Esophagus (tissue), 2 donors: ENCODE results near the gene TNS1. TPM values are rescaled to one million over a fixed set of nuclear protein-coding genes. Genes with fewer than 3 reads are reported as not detected.

Source experiments
- H3K27ac ChIP-seq, 2 donors: one replicate each; pipeline ENCODE4 v1.5.1; 2013; ENCODE audit warnings: low read depth in 2 of 2, mild to moderate bottlenecking in 2 of 2, inconsistent platforms in 1 of 2, low read length in 1 of 2, moderate library complexity in 1 of 2
- H3K27me3 ChIP-seq, 2 donors: one replicate each; pipeline ENCODE4 v1.6.1; 2013; ENCODE audit warnings: low read length in 2 of 2, control low read depth in 1 of 2, mild to moderate bottlenecking in 1 of 2; ENCODE audit not compliant: insufficient read depth in 2 of 2, control insufficient read depth in 1 of 2
- H3K36me3 ChIP-seq, 2 donors: one replicate each; pipeline ENCODE4 v1.6.1; 2013; ENCODE audit warnings: low read length in 1 of 2; ENCODE audit not compliant: control insufficient read depth in 2 of 2, insufficient read depth in 2 of 2
- H3K4me1 ChIP-seq, 2 donors: one replicate each; pipeline ENCODE4 v1.6.1; 2013; ENCODE audit warnings: low read length in 1 of 2; ENCODE audit not compliant: control insufficient read depth in 2 of 2, insufficient read depth in 2 of 2
- H3K4me3 ChIP-seq, 2 donors: one replicate each; pipeline ENCODE4 v1.5.1; 2013; ENCODE audit warnings: low read length in 2 of 2, mild to moderate bottlenecking in 2 of 2, low read depth in 1 of 2, moderate library complexity in 1 of 2
- H3K9me3 ChIP-seq, 2 donors: one replicate each; pipeline ENCODE4 v1.6.1; 2013; ENCODE audit warnings: mild to moderate bottlenecking in 2 of 2, low read depth in 1 of 2, low read length in 1 of 2, moderate library complexity in 1 of 2; ENCODE audit not compliant: control insufficient read depth in 2 of 2, insufficient read depth in 1 of 2
- WGBS, 2 donors: extraction: QIAGEN DNeasy Blood & Tissue Kit; methylation state at CpG; one replicate each; pipeline ENCODE4 v1.1.7; 2013; 5-methylcytosine and 5-hydroxymethylcytosine counted together
- polyA plus RNA-seq, 2 donors: library from polyadenylated mRNA; stranded (reverse); fragments of 200-250 nt; gene quantifications; one replicate each; pipeline ENCODE4 v1.2.3, GENCODE V29; 2013
- donor health status: healthy with polysubstance abuse.
- donor health status: Bipolar disorder and iron deficiency.

The TNS1 gene
- polyA plus RNA-seq, 2 donors = 28.3 to 39.0 TPM

DNA sequence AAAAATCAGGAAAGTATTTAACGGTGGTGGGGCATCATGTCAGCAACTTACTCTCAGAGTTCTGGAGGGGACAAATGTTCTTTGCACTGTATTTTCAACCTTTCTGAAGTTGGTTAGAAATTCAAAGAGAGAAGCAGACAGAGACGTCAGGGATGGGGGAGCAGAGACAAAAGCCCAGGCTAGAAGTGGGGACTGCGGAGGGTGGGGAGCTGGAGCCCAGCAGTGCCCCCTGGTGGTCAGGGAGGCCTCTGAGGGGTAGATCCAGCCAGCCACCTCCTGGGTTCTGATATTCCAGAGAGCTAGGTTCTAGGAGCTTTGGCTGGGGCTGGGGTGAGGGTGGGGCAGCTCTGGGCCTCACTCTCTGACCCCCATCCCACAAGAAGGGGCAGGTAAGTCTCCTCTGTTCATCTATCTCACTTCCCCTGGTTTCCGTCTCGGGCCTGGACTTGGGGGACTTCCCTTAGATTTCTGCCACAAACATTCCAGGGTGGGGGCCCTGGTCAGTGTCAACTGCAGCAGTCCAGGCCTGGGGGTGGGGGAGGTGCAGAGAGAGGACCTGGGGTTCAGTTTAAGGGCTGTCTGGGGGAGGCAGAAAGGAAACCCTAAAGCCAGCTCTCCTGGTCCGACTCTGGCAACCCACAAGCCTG lies 8.9 kb downstream of the TNS1 start:
- Histone ChIP-seq H3K9me3 (no peaks in the 10 kb centered on the region), H3K27ac (peak overlapping the region; percentile 13 to 36), H3K36me3 (peaks cover 0 to 5% of the 10 kb centered on the region in 2 donors), H3K27me3 (no peaks in the 10 kb centered on the region), H3K4me3 (no peak overlapping the region), H3K4me1 (peaks cover 7 to 39% of the 10 kb centered on the region in 2 donors)
- 50 to 54% methylated on average over 6 of the region's 6 CpGs for WGBS, 2 donors

DNA sequence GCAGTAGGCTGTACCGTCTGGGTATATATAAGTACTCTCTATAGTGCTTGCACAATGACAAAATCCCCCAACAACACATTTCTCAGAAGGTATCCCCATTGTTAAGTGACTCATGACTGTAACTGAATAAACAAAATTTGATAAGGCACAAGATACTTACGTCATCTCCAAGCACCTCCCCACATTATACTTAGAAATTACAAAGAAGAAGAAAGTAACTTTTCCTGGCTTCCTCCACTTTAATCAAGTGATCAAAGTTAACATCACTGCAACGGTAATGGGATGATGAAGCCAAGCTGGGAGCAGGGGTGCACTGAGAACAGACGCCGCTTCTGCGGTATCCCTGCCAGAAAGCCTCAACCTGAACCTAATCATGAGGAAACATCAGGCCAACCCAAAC lies 9.7 kb downstream of the TNS1 start:
- no peaks in the 10 kb centered on the region for H3K27me3 ChIP-seq
- H3K9me3 ChIP-seq = no peaks in the 10 kb centered on the region
- WGBS, 2 donors = 51 to 58% methylated on average over 6 of the region's 6 CpGs
- peaks cover 9 to 46% of the 10 kb centered on the region in 2 donors for H3K4me1 ChIP-seq
- no peak overlapping the region for H3K27ac ChIP-seq
- no peak overlapping the region for H3K4me3 ChIP-seq
- peaks cover 0 to 5% of the 10 kb centered on the region in 2 donors for H3K36me3 ChIP-seq

DNA sequence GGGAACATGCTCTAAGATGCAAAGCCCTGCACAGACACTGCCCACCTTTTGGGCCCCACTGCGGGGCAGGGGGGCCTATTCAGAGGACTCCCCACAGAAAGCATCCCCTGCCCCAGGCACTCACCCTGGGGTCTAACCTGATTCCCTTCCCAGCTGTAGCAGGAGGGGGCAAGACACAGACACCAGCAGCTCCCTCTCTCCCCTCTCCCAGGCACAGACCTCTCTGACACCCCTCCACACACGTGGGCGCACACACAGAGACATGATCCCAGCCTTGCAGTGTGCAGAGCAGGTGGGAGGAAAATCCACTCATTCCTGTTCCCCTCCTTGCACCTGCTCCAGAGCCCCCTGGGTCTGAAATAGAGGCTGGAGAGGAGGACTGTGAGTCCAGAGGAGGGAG lies 10.7 kb downstream of the TNS1 start:
- no peak overlapping the region for H3K4me3 ChIP-seq
- no peaks in the 10 kb centered on the region for H3K9me3 ChIP-seq
- peaks cover 9 to 49% of the 10 kb centered on the region in 2 donors for H3K4me1 ChIP-seq
- peaks cover 0 to 5% of the 10 kb centered on the region in 2 donors for H3K36me3 ChIP-seq
- no peak overlapping the region for H3K27ac ChIP-seq
- WGBS, 2 donors = 79 to 88% methylated on average over 3 of the region's 3 CpGs
- H3K27me3 ChIP-seq = no peaks in the 10 kb centered on the region

DNA sequence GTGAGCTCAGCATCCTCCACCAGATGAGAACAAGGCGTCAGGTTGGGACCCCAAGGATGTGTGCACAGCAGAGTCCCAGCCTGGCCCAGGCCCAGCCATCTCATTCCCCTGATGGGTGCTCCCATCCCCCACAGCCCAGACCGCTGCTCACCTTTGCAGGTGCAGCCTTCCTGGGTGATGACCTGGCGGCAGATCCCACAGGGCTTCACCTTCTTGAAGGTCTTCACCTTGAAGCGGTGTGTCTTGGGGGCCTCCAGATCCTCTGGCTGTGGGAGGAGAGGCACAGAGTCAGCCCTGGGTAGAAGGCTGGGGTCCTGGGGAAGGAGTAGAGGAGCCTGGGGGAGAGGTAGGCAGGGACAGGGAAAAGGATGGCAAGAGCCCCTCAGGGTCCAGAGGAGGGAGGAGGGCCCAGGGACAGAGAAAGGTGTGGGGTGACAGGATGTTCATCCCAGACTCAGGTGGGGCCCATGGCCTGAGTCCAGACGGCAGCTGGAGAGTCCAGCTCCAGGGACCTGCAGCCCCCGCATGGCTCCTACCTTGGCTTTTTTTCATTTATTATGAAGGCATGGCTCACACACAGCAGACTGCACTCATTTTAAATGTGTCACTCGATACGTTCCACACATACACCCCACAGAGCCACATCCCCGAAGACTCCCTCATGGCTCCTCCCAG lies 11.9 kb downstream of the TNS1 start:
- H3K9me3 ChIP-seq = no peaks in the 10 kb centered on the region
- H3K4me1 ChIP-seq = peaks cover 6 to 40% of the 10 kb centered on the region in 2 donors
- no peaks in the 10 kb centered on the region for H3K27me3 ChIP-seq
- WGBS, 2 donors = 91% methylated on average over 9 of the region's 9 CpGs
- no peak overlapping the region for H3K4me3 ChIP-seq
- peaks cover 0 to 5% of the 10 kb centered on the region in 2 donors for H3K36me3 ChIP-seq
- no peak overlapping the region for H3K27ac ChIP-seq

DNA sequence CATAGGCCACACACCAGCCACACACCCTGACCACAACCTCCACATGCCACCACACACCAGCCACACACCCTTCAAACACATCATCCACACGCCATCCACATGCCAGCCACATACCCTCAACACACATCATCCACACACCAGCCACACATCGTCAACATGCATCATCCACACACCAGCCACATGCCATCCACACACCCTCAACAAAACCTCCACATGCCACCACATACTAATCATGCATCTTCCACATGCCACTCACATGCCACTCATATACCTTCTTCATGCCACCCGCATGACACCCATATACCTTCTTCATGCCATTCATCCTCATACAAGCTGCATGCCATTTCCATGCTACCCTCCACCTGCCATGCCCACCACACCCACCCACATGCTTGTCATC lies 12.4 kb downstream of the TNS1 start:
- Histone ChIP-seq H3K36me3 (peaks cover 0 to 5% of the 10 kb centered on the region in 2 donors), H3K27me3 (no peaks in the 10 kb centered on the region), H3K4me3 (no peak overlapping the region), H3K9me3 (no peaks in the 10 kb centered on the region), H3K27ac (no peak overlapping the region), H3K4me1 (peaks cover 2 to 34% of the 10 kb centered on the region in 2 donors)
- WGBS, 2 donors = 87 to 90% methylated on average over 3 of the region's 3 CpGs

DNA sequence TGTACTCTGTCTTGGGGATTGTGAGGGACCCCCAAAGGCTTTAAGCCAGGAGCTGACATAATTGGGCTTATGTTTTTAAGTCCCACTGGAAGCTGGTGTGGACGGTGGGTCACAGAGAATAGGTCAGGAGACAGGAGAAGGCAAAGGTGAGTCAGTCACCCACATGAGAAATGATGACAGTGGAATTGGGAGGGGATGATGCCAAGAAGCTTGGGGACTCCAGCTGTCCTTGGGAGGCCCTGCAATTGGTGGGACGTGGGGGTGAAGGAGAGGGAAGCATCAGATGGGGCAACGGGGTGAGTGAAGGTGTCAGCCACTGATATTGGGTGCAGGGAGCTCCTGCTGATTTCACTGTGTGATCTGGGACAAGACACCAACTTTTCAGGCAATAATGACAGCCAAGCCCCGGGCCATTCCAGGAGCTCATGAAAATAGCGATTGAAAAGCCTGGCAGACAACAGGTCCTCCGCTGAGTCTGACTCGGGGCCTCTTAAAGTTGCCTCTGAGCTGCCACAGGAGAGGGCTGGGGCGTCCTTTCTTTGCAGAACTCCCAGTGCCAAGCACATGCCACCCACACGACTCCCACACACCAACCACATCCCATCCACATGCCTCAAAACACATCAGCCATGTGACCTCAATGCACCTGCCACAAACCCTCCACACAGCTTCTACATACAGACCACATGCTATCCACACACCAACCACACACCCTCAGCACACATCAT lies 13.4 kb downstream of the TNS1 start:
- no peak overlapping the region for H3K4me3 ChIP-seq
- no peaks in the 10 kb centered on the region for H3K27me3 ChIP-seq
- H3K4me1 ChIP-seq = peaks cover 2 to 32% of the 10 kb centered on the region in 2 donors
- peaks cover 0 to 5% of the 10 kb centered on the region in 2 donors for H3K36me3 ChIP-seq
- 51 to 59% methylated on average over 9 of the region's 9 CpGs for WGBS, 2 donors
- H3K9me3 ChIP-seq = no peaks in the 10 kb centered on the region
- peak overlapping the region; percentile 12 to 93 for H3K27ac ChIP-seq

DNA sequence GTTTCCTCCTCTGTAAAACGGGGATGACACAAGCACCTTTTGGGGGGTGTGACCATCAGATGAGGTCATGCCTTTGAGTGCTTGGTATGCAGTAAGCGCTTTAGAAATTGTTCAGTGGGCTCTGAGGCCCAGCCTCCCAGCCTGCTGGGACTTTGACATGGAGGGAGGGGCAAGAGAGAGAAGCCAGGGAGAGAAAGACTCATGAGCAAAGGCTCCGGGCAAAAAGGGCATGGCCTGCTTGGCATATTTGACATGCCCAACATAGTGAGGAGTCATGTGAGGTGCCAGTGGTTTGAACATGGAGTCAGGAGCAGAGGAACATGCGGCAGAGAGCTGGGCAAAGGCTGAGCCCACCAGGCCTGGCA lies 14.0 kb downstream of the TNS1 start:
- WGBS, 2 donors = 32 to 33% methylated on average over 4 of the region's 4 CpGs
- Histone ChIP-seq H3K9me3 (no peaks in the 10 kb centered on the region), H3K36me3 (peaks cover 0 to 5% of the 10 kb centered on the region in 2 donors), H3K4me3 (no peak overlapping the region), H3K4me1 (peaks cover 2 to 31% of the 10 kb centered on the region in 2 donors), H3K27ac (peak overlapping the region; percentile 12 to 93), H3K27me3 (no peaks in the 10 kb centered on the region)

DNA sequence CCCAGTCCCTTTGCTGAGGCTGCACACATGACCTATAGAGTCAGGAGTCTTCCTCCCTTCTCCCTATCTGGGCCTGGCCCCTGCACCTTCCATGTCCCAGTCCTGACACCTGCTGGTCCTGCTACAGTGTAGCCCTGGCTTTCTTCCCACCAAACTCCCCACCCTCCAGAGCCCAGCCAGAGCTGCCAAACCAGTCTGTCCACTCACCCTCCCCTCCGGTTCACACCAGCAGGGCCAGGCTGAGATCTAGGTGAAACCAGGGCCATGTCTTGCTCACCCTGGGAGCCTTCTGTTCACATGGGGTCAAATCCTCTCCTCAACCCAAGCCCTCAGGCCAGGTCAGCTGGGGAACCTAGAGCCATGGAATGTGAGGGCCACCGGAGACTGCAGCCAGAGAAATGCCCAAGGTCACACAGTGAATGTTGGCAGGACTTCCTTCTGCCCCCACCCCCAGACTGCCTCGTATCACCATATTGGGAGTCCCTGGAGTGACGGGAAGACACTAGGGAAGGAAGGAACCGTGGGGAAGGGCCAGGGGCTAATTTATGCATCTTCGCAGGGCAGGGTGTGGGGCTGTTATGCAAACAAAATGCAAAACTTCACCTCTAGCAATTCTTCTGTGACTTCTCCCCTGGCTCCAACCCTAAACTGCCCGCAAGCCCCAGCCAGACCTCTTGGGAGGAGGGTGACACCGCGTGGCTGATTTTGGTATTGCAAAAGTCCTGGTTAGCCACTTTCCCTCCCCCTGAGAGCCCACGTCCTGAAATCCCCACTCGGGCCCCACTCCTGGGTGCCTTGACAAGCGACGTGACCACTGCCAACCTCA lies 14.6 kb downstream of the TNS1 start:
- Histone ChIP-seq H3K4me3 (no peak overlapping the region), H3K4me1 (peaks cover 2 to 27% of the 10 kb centered on the region in 2 donors), H3K27me3 (no peaks in the 10 kb centered on the region), H3K36me3 (peaks cover 0 to 5% of the 10 kb centered on the region in 2 donors), H3K27ac (peak overlapping the region; percentile 87 to 93), H3K9me3 (no peaks in the 10 kb centered on the region)
- WGBS, 2 donors = 7 to 12% methylated on average over 13 of the region's 13 CpGs

DNA sequence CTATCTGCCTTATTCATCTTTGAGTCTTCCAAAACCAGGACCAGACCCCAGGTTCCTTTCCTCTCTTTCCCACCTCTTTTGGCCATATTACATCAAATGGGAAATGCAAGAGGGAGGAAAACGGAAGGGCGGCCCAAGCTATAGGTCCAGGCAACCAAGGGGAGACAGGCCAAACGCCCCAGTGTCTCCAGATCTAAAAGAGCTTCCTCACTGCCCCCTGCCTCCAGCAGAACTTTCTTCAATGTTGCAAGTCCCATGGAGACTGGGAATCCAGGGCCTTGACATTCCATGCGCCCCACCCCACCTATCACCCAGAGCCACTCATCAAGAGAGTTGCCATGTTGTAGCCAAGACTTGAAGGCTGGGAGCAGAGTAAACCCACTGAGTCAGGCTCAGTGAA lies 15.4 kb downstream of the TNS1 start:
- H3K27ac ChIP-seq = peak overlapping the region in 1 of 2 donors; percentile 93
- H3K4me3 ChIP-seq = no peak overlapping the region
- peaks cover 2 to 27% of the 10 kb centered on the region in 2 donors for H3K4me1 ChIP-seq
- WGBS, 2 donors = 88 to 91% methylated on average over 4 of the region's 4 CpGs
- peaks cover 0 to 5% of the 10 kb centered on the region in 2 donors for H3K36me3 ChIP-seq
- H3K27me3 ChIP-seq = no peaks in the 10 kb centered on the region
- H3K9me3 ChIP-seq = no peaks in the 10 kb centered on the region
